ENCODE results near the gene F7.

F7 gene

DNA sequence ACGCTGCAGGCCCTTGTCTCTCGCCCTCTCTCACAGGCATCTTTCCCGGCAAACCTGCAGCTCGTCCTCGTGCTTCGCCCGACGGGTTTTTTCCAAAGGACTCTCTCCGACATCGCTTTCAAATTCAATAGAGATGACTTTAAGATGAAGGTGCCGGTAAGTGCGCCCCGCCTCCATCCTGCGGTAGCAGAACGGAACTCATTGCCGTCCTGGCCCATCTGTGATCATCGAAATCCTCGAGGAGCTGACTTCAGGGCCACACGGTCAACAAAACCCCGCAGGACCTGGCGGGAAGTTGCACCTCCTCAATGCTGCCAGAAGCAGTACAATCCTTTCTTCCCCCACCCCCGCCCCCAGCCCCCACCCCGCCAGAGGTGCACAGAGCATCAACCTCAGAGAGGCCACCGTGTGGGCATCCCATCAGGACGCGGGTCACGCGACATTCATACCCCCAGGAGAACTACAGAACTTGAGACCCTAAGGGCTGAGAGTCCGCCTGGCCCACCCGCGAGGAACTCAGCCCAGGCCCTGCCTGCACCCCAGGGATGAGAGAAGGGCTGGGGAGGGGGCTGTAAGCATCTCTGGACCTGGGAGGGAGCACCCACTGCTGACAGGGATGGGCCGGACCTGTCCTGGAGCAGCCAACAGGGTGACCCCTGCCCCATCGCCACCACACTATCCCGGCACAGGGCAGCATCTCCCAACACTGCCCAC, 44.9 kb upstream of the F7 start:
- CTCF ChIA-PET = interaction anchor here (0.8 to 0.9 kb wide), 2 partner anchors 15 to 35 kb away, joined by 3 to 4 read pairs; no protein-coding TSS in a partner anchor
- POLR2A ChIA-PET = no interaction called here

DNA sequence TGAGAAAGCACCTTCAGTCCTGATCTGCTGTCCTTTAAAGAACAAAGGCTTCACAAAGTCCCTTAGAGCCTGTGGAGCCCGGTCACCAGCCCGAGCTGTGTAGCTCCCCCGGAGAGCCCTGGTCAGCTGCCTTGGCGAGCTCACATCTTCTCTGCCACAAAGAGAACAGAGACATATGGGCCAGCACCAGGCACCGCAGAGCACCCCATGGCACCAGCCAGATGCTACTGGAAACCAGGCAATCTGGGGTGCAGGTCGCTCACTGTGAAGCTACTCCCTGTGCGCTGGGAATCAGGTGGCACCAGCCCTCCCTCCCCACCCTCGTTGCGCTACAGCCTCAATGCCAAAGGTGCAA, 44.3 kb upstream of the F7 start:
- CTCF ChIA-PET = interaction anchor here (0.9 kb wide), 1 partner anchor 14 kb away, joined by 3 read pairs; no protein-coding TSS in a partner anchor
- POLR2A ChIA-PET = no interaction called here
- H3K4me3 ChIP-seq (ENCODE audit: low read depth, low read length) = no peak overlapping the region
- DNase-seq (ENCODE audit: low read depth, low spot score) = no peak
- TF ChIP-seq, protein P1, sequence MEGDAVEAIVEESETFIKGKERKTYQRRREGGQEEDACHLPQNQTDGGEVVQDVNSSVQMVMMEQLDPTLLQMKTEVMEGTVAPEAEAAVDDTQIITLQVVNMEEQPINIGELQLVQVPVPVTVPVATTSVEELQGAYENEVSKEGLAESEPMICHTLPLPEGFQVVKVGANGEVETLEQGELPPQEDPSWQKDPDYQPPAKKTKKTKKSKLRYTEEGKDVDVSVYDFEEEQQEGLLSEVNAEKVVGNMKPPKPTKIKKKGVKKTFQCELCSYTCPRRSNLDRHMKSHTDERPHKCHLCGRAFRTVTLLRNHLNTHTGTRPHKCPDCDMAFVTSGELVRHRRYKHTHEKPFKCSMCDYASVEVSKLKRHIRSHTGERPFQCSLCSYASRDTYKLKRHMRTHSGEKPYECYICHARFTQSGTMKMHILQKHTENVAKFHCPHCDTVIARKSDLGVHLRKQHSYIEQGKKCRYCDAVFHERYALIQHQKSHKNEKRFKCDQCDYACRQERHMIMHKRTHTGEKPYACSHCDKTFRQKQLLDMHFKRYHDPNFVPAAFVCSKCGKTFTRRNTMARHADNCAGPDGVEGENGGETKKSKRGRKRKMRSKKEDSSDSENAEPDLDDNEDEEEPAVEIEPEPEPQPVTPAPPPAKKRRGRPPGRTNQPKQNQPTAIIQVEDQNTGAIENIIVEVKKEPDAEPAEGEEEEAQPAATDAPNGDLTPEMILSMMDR (IDR thresholded peaks at IDR 0.05; ENCODE audit: insufficient read depth, low read length, missing control alignments) = no peak

More for the DNA sequence above, 44.9 kb upstream of the F7 start:
- H3K4me3 ChIP-seq (ENCODE audit: low read depth, low read length) = no peak overlapping the region
- no peak for DNase-seq (ENCODE audit: low read depth, low spot score)
- TF ChIP-seq, protein P1 (IDR thresholded peaks at IDR 0.05; ENCODE audit: insufficient read depth, low read length, missing control alignments) = no peak

GRCh38 chr13:113061796-113062425, 43.7 kb upstream of the F7 start:
- H3K4me3 ChIP-seq (ENCODE audit: low read depth, low read length) = no peak overlapping the region
- ChIA-PET POLR2A (no interaction called here), CTCF (no interaction called here)
- no peak for DNase-seq (ENCODE audit: low read depth, low spot score)
- TF ChIP-seq, protein P1 (IDR thresholded peaks at IDR 0.05; ENCODE audit: insufficient read depth, low read length, missing control alignments) = no peak

GRCh38 chr13:113062691-113063090, 42.9 kb upstream of the F7 start:
- CTCF ChIA-PET = no interaction called here

DNA sequence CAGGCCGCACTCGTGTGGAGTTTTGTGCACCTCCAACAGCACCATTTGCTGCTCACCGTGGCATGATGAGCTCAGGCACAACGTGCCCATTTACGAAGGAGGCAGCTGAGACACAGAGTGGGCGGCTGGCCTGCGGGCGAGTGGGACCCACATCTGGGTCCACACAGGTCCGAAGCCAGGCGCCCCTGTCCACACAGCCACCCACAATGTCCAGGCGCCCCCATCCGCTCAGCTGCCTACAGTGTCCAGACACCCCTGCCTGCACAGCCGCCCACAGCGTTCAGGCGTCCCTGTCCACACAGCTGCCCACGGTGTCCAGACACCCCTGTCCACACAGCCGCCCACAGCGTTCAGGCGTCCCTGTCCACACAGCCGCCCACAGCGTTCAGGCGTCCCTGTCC, 42.5 kb upstream of the F7 start:
- TF ChIP-seq, protein P1 (IDR thresholded peaks at IDR 0.05; ENCODE audit: insufficient read depth, low read length, missing control alignments) = no peak
- H3K4me3 ChIP-seq (ENCODE audit: low read depth, low read length) = no peak overlapping the region
- ChIA-PET CTCF (no interaction called here), POLR2A (no interaction called here)
- no peak for DNase-seq (ENCODE audit: low read depth, low spot score)

More at GRCh38 chr13:113062691-113063090, 42.9 kb upstream of the F7 start:
- no peak overlapping the region for H3K4me3 ChIP-seq (ENCODE audit: low read depth, low read length)
- POLR2A ChIA-PET = no interaction called here
- TF ChIP-seq, protein P1 (IDR thresholded peaks at IDR 0.05; ENCODE audit: insufficient read depth, low read length, missing control alignments) = no peak
- DNase-seq (ENCODE audit: low read depth, low spot score) = no peak

- H3K4me3 ChIP-seq (ENCODE audit: low read depth, low read length) = no peak overlapping the region
- no peak for DNase-seq (ENCODE audit: low read depth, low spot score)
- ChIA-PET CTCF (interaction anchor here (1.1 kb wide), 1 partner anchor 56 kb away, joined by 3 read pairs; no protein-coding TSS in a partner anchor), POLR2A (interaction anchor here (0.6 kb wide), 1 partner anchor 15 kb away, joined by 3 read pairs; no protein-coding TSS in a partner anchor)
- TF ChIP-seq, protein P1 (IDR thresholded peaks at IDR 0.05; ENCODE audit: insufficient read depth, low read length, missing control alignments) = no peak
Measured at GRCh38 chr13:113064000-113064533, 41.5 kb upstream of the F7 start.

Measured in AG04449 (cell line).